MCF 10A (cell line): ENCODE measurements around the gene RCOR1. TPM values are rescaled to one million over a fixed set of nuclear protein-coding genes. Genes with fewer than 3 reads are reported as not detected.
A peak's percentile ranks its signal among the peaks of the same experiment; 100 is the strongest.

Experiments
- BruUV-seq: library from RNA; stranded (reverse); fragments of 400-500 nt; replicated peaks from 2 replicates; lab custom pipeline; 2021; lab: Mats Ljungman, UMichigan
- CTCF ChIA-PET: fragments of 300-600 bp; sonication (Branson Sonifier 250); formaldehyde crosslinking; extraction: SDS; loops from one replicate; lab custom pipeline; 2021; ENCODE audit warnings: antibody characterized with exemption, inconsistent platforms; lab: Yijun Ruan, JAX
- POLR2A ChIA-PET: fragments of 300-600, 350-650 bp; sonication (Branson Sonifier 250); formaldehyde crosslinking; extraction: SDS; loops from one replicate; lab custom pipeline; 2020; ENCODE audit warnings: antibody characterized with exemption, inconsistent platforms; lab: Yijun Ruan, JAX
- DNase-seq: peaks from one replicate; pipeline ENCODE4 v3.0.0-alpha.2; 2018; ENCODE audit not compliant: unreplicated experiment
- H3K27ac Mint-ChIP-seq: one replicate; pipeline ENCODE4 v1.8.0; 2022; ENCODE audit warnings: mild to moderate bottlenecking, low read depth, mixed read lengths; ENCODE audit not compliant: unreplicated experiment
- H3K27me3 Mint-ChIP-seq: one replicate; pipeline ENCODE4 v1.8.0; 2022; ENCODE audit warnings: mixed read lengths; ENCODE audit not compliant: insufficient read depth, unreplicated experiment
- H3K36me3 Mint-ChIP-seq: one replicate; pipeline ENCODE4 v1.8.0; 2022; ENCODE audit warnings: mild to moderate bottlenecking, moderate library complexity, mixed read lengths; ENCODE audit not compliant: insufficient read depth, unreplicated experiment
- H3K4me1 Mint-ChIP-seq: one replicate; pipeline ENCODE4 v1.8.0; 2022; ENCODE audit warnings: mixed read lengths; ENCODE audit not compliant: insufficient read depth, unreplicated experiment
- H3K4me3 Mint-ChIP-seq: one replicate; pipeline ENCODE4 v1.8.0; 2022; ENCODE audit warnings: mild to moderate bottlenecking, moderate library complexity, mixed read lengths; ENCODE audit not compliant: unreplicated experiment
- H3K9me3 Mint-ChIP-seq: one replicate; pipeline ENCODE4 v1.8.0; 2022; ENCODE audit warnings: mixed read lengths; ENCODE audit not compliant: unreplicated experiment
- intact Hi-C: fragments of 100-400 bp; cut with micrococcal nuclease; formaldehyde crosslinking; loops from 2 replicates; pipeline ENCODE4 v1.14.1; 2022
- total RNA-seq: library from RNA; stranded (reverse); gene quantifications from 2 replicates; pipeline ENCODE4 v1.2.3, GENCODE V29; 2022
- TF ChIP-seq, protein P1 (sequence below): fragments of 200-600 bp; IDR thresholded peaks from one replicate; pipeline ENCODE4 v1.8.0; 2022; ENCODE audit warnings: antibody characterized with exemption, mild to moderate bottlenecking; ENCODE audit not compliant: unreplicated experiment

Gene RCOR1
- total RNA-seq, 1 experiment from 2014 or later = 45.6 TPM

DNA sequence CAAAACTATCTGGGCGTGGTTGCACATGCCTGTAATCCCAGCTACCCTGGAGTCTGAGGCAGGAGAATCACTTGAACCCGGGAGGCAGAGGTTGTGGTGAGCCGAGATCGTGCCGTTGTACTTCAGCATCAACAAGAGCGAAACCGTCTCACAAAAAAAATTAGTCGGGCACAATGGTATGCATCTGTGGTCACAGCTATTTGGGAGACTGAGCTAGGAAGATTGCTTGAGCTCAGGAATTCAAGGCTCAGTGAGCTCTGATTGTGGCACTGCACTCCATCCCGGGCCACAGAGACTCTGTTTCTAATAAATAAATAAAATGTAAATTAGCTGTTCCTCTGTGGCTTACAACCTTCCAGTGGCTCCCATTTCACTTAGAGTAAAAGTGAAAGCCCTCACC, 28.0 kb downstream of the RCOR1 start:
- no peaks in the 10 kb centered on the region for H3K27me3 Mint-ChIP-seq
- CTCF ChIA-PET = interaction anchor here (0.6 to 1.0 kb wide), 3 partner anchors 10 to 96 kb away, joined by 3 to 5 read pairs (median 3); no protein-coding TSS in a partner anchor
- no peaks in the 10 kb centered on the region for H3K36me3 Mint-ChIP-seq
- no peak overlapping the region for H3K4me3 Mint-ChIP-seq
- TF ChIP-seq, protein P1, sequence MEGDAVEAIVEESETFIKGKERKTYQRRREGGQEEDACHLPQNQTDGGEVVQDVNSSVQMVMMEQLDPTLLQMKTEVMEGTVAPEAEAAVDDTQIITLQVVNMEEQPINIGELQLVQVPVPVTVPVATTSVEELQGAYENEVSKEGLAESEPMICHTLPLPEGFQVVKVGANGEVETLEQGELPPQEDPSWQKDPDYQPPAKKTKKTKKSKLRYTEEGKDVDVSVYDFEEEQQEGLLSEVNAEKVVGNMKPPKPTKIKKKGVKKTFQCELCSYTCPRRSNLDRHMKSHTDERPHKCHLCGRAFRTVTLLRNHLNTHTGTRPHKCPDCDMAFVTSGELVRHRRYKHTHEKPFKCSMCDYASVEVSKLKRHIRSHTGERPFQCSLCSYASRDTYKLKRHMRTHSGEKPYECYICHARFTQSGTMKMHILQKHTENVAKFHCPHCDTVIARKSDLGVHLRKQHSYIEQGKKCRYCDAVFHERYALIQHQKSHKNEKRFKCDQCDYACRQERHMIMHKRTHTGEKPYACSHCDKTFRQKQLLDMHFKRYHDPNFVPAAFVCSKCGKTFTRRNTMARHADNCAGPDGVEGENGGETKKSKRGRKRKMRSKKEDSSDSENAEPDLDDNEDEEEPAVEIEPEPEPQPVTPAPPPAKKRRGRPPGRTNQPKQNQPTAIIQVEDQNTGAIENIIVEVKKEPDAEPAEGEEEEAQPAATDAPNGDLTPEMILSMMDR = no peak
- no peaks in the 10 kb centered on the region for H3K9me3 Mint-ChIP-seq
- DNase-seq = no peak
- peaks cover 36% of the 10 kb centered on the region for H3K4me1 Mint-ChIP-seq
- no peak overlapping the region for H3K27ac Mint-ChIP-seq
- POLR2A ChIA-PET = no interaction called here
- BruUV-seq = no TSS peak
- intact Hi-C loops = no loop called here

DNA sequence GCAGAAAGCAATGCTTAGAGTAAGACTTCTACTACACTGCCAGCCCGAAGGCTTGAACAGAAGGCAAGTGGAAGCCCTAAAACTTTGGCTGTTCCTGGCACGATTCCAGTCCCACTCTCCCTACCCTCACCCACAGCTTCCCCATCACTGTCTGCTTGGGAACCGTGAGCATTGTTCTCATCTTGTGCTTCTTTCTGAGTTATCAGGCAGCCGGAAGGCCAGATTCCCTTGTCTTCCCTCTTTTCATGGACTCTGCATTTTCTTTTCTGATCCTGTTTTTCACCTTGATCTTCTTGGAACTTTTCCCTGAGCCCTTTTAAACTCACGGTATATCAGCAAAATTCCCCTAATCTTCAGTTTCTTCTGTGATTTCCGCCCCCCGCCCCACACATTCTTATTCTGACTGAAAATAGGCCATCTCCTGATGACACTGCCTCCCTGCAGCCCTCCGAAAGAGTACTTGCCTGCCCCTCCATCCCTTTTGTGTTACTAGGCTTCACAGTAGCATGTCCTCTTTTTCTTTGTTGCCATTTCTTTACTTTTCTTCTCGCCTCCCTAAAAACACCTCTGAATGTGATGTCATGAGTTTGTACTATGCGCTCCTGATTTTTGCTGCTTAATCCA, 29.9 kb downstream of the RCOR1 start:
- TF ChIP-seq, protein P1 = no peak
- DNase-seq = no peak
- Mint-ChIP-seq H3K27ac (peak overlapping the region; percentile 10), H3K9me3 (no peaks in the 10 kb centered on the region), H3K27me3 (no peaks in the 10 kb centered on the region), H3K36me3 (peaks cover 14% of the 10 kb centered on the region), H3K4me3 (no peak overlapping the region), H3K4me1 (peaks cover 33% of the 10 kb centered on the region)
- intact Hi-C loops = no loop called here
- POLR2A ChIA-PET = no interaction called here
- BruUV-seq = no TSS peak
- CTCF ChIA-PET = no interaction called here

DNA sequence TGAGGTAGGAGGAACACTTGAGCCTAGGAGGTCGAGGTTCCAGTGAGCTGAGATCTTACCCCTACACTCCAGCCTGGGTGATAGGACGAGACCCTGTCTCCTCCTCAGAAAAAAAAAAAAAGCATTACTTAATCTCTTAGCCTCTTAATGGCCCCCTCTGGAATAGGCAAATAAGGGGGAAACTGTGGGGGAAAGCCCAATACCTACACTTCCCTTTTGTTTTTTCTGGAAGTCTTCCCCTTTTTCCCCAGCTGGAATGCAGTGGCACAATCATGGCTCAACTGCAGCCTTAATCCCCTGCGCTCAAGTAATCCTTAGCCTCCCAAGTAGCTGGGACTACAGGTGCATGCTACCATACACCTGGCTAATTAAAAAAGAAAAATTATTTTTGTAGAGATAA, 32.2 kb downstream of the RCOR1 start:
- TF ChIP-seq, protein P1 = no peak
- no peak for DNase-seq
- H3K4me3 Mint-ChIP-seq = no peak overlapping the region
- no peak overlapping the region for H3K27ac Mint-ChIP-seq
- H3K4me1 Mint-ChIP-seq = peaks cover 34% of the 10 kb centered on the region
- BruUV-seq = no TSS peak
- intact Hi-C loops = no loop called here
- peaks cover 14% of the 10 kb centered on the region for H3K36me3 Mint-ChIP-seq
- H3K9me3 Mint-ChIP-seq = no peaks in the 10 kb centered on the region
- ChIA-PET CTCF (interaction anchor here (0.6 kb wide), 2 partner anchors 107 to 476 kb away, joined by 3 to 4 read pairs; no protein-coding TSS in a partner anchor), POLR2A (interaction anchor here (0.6 kb wide), 1 partner anchor 260 kb away, joined by 3 read pairs; no protein-coding TSS in a partner anchor)
- no peaks in the 10 kb centered on the region for H3K27me3 Mint-ChIP-seq

DNA sequence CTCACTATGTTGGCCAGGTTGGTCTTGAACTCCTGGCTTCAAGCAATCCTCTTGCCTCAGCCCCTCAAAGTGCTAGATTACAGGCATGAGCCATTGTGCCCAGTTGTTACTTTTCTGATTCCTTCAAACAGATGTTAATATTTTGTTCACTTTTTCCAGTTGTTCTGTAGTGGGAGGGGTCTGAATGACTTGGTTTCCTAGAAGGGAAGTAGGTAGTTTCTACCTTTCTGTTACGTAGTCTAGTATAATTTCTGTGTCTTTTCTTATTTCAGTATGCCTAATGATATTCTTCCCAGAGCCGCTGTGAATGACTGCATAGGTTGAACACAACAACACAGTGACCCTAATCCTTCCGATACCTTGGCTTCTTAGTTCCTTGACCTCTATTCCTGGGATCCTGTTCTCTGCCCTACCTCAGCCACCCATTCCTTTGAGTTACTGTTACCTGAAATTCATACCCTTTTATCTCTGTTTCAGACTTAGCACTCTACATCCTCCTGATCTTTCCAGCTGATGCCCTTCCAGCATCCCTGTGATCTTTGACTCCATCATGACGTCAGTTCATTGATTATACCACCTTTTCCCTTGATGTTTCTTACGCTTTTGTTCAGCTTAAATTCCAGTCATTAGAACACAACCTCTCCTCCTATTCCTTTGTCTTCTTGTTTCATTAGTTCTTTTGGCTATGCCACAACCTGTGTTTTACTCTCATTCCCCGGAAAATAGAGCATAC, 33.3 kb downstream of the RCOR1 start:
- DNase-seq = no peak
- H3K27me3 Mint-ChIP-seq = no peaks in the 10 kb centered on the region
- H3K36me3 Mint-ChIP-seq = peaks cover 14% of the 10 kb centered on the region
- no peak overlapping the region for H3K4me3 Mint-ChIP-seq
- no TSS peak for BruUV-seq
- ChIA-PET CTCF (interaction anchor here (0.6 to 1.1 kb wide), 2 partner anchors 10 to 82 kb away, joined by 3 to 4 read pairs; no protein-coding TSS in a partner anchor), POLR2A (no interaction called here)
- peaks cover 37% of the 10 kb centered on the region for H3K4me1 Mint-ChIP-seq
- no peak overlapping the region for H3K27ac Mint-ChIP-seq
- no peaks in the 10 kb centered on the region for H3K9me3 Mint-ChIP-seq
- TF ChIP-seq, protein P1 = no peak
- intact Hi-C loops = no loop called here
